ENCODE measurements around the gene SHH.
"Not testable (repeated sequence)": the region's sequence is repeated elsewhere in the genome, so short reads cannot be mapped to it uniquely, and the experiment has no call there.

Gene SHH

DNA sequence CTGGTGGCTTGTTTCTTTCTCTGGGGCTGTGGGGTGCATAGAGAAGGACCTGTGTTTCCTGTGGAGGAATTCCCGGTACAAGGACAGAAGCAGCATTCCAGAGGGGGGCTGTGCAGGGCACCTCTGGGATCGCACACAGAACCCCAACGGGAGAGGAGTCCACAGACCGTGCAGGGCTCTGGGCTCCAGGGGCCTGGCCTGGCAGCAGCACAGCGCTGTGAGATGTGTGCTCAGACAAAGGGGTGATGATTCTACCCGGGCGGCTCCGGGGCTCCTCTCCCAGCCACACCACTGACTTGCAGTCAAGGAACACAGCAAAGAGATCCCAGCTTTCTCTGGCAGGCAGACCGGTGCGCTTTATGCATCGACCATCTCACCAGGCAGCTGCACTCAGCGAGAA, 6.9 kb upstream of the SHH start:
- no peak for DNase-seq (ENCODE audit: low read depth)

GRCh38 chr7:155818820-155819168, 6.5 kb upstream of the SHH start:
- no peak for DNase-seq (ENCODE audit: low read depth)

- DNase-seq (ENCODE audit: low read depth) = no peak
Observed at GRCh38 chr7:155818154-155818819, 6.0 kb upstream of the SHH start.

GRCh38 chr7:155817515-155817914, 5.3 kb upstream of the SHH start:
- DNase-seq (ENCODE audit: low read depth) = not testable (repeated sequence)

DNA sequence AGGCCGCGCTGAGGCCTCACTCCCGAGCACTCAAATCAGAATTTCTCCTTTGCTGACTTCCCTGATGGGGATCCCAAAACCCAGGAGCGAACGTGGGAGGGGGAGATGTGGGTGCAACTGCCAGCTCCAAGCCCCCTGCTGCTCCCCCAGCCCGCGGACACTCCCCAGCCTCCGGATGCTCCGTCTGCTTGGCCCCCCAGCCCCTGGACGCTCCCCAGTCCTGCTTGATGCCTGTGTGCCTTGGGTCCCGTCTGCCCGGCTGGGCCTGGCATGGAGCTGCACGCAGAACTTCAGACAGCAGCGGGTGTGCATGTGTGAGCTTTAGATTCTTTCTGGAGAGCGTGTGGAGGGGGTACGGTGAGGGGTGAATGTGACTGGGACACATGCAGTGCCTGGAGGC, 4.7 kb upstream of the SHH start:
- DNase-seq (ENCODE audit: low read depth) = no peak

DNA sequence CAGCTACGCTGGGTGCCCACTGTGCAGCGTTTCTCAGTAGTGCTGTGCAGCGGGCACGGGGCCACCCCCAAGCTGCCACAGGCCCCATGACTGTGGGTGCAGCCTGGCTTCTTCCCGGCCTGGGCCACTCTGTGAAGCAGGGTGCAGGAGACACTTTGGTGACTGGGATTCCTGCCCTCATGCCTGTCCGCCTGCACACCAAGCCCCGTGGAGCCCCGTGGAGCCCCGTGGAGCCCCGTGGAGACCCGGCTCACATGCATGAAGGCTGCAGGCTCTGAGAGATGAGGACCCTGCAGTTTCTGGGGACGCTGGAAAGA, 3.9 kb upstream of the SHH start:
- DNase-seq (ENCODE audit: low read depth) = no peak

DNA sequence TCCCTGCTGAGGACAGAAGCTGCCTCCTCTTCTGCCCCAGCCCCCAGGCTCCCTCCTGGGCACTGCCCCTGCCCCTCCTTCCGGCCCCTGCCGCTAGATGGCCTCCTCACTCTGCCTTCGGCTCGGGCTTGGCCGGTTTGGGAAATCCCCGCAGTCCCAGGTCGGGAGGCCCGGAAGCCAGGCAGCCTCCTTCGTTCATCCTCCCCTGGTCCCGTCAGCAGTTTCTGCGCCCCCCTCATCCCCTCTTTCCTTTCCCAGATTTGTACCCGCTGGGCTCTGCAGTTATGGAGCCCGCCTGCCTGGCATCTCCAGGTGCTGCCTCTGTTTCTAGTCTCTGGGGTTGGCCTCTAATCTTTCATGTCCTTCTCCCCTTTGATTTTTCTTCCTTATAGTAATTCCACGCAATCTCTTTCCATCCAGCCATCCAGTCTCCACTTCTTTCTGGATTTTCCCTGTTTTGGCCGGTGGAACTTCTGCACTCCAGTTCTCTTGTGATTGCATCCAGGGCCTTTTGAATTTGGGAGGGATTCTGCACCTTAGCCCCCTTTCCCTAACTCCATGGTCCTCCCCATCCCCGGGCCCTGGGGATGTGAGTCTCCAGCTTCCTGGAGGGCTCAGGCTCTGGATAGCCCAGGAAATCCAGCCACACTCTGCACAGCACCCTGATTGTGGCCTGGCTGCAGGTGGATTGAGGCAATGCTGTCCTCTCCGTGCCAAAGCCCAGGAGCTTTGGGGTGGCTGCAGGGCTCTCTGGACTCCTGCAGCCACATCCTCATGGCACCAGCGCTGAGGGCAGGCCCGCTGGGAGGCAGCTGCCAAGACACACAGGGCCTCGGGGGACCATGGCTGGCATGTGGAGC, 3.3 kb upstream of the SHH start:
- peak; percentile 45 for DNase-seq (ENCODE audit: low read depth)

DNA sequence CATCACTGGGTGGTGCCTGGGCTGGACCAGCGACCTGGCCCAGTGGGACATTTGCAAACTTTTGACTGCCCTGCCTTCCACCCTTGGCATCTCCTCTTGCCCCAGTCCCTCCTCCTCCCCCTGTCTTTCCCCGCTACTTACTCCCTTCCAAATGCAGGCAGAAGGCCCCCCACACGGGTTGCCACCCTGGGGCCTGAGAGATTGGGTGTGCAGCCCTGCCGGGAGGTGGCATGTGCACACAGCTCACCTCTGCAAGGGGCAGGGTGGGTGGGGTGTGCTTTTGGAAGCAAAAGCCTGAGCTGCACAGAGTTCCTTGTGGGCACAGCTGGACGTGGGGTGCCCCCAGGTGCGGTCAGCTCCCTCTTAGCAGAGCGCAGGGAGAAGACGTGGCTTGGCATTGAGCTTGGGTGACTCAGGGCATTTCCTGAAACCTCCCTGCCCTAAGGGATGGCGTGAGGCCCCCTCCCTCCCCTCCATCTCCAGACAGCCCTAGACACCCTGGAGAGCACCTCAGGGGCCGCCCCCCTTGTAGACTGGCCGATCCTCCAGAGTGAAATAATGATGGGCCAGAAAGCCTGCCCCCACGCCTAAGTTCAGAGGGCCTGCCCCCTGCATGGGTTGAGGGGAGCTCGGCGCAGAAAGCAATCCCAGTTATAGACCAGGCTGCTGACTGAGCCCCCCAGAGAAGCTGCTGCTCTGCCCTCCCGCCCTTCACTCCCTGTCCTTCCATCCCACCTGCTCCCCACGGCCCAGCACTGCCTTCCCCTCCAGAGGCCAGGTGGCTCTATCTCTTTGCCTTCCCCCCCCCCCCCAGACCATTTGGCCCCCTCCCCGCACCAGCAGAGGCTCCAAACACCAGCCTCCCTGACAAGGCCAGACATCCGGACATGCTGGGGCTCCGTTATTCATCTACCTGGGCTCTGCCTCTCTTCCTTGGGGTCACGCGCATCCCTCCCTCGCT, 2.3 kb upstream of the SHH start:
- DNase-seq (ENCODE audit: low read depth) = no peak

DNA sequence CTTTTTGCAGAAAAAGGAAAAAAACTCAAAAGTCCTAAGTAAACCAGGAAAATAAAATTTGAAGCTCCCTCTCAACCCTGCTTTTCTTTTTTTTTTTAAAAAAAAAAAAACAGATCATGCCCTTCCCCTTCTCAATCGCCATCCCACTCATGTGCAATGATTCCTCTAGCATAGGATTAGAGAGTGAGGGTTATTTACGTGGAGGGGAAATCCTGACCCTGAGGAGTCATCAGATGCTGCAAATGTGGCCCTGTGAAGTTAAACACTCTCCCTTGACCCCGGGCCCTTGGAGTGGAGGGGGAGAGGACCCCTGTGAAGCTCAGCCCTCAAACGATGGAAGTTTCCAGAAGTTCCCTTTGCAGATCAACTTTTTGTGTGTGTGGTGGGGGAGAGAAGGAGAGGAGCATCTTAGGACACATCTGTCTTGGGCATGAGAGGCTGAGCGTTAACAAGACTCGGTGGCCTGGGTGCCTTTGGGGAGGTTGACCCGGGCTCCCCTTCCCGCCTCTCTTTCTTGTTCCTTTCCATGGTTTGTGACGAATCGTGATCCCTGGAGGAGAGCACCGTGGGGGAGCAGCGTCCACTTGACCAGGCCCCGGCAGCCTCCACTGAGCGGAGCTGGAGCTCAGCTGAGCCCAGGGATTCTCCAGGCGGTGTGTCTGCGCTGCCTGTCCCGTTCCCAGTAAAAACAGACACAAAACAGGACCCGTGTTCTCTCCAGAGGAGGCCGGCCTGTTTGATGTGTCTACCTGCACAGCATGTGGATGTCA, 1.5 kb upstream of the SHH start:
- DNase-seq (ENCODE audit: low read depth) = no peak

- no peak for DNase-seq (ENCODE audit: low read depth)
Observed at GRCh38 chr7:155813125-155813524, 862 bp upstream of the SHH start.

GRCh38 chr7:155811560-155811894, 736 bp downstream of the SHH start:
- no peak for DNase-seq (ENCODE audit: low read depth)

GRCh38 chr7:155810770-155811559, 1.3 kb downstream of the SHH start:
- DNase-seq (ENCODE audit: low read depth) = no peak

- no peak for DNase-seq (ENCODE audit: low read depth)
Observed at GRCh38 chr7:155809947-155810769, 2.1 kb downstream of the SHH start.

DNA sequence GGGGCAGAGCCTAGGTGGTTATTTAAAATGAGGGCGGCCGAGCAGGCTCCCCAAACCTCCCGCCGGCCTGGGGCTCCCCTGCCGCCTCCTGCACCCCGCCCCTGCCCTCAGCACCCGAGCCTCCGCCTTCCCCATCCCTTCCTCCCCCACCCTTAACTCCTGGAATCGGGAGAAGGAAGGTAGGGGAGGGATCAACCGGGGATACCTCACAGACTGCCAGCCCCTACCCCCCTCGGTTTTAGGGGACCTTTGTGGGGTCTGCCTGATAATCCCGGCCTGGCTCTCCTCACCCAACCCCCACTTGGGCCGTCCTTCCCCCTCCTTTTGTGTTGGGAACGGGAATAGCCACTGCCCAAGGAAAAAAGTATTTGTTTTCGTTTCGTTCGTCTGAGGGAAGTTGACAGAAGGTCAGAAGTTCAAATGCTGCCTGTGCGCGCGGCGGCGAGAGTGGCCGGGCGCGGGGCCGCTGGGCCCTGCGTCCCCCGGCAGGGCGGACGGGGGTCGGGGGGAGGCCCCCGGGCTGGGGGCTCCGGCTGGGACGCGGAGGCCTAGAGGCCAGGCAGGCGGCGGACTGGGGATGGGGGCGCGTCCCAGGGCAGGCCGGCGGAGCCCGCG, 2.8 kb downstream of the SHH start:
- no peak for DNase-seq (ENCODE audit: low read depth)

DNA sequence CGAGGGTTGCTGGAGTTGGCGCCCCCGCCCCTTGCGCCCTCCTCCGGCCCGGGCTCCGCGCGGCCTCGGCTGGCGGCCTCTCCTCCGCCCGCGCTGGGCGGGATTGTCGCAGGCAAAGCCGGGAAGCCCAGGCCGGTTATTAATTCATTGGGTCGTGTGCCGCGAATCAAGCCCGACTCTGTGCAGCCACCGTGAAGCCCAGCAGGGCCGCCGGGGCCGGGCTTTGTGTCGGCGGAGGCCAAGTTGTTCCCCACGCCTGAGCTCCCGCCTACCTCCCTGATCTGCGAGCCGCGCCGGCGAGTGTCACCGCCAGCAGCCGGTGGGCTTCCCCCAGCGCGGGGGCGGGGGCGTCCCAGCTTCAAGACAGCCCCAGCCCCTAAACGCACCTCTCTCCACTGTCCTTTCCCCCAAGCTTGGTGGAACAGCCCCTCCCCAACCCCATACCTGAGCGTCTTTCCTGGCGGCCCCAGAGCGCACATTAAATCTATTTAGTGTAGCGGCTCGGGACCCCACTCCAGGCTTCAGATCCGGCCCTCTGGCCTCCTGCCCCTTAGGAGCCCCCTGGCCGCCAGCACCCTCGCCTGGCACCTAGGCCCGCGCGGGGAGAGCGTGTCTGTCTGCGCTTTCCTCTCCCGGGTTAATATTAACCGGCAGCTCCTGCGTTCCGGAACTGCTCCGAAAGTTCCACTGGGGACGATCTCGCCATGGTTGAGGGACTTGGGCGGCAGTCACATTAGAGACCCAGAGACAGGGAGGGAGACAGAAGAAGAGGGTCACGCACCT, 3.5 kb downstream of the SHH start:
- no peak for DNase-seq (ENCODE audit: low read depth)

DNA sequence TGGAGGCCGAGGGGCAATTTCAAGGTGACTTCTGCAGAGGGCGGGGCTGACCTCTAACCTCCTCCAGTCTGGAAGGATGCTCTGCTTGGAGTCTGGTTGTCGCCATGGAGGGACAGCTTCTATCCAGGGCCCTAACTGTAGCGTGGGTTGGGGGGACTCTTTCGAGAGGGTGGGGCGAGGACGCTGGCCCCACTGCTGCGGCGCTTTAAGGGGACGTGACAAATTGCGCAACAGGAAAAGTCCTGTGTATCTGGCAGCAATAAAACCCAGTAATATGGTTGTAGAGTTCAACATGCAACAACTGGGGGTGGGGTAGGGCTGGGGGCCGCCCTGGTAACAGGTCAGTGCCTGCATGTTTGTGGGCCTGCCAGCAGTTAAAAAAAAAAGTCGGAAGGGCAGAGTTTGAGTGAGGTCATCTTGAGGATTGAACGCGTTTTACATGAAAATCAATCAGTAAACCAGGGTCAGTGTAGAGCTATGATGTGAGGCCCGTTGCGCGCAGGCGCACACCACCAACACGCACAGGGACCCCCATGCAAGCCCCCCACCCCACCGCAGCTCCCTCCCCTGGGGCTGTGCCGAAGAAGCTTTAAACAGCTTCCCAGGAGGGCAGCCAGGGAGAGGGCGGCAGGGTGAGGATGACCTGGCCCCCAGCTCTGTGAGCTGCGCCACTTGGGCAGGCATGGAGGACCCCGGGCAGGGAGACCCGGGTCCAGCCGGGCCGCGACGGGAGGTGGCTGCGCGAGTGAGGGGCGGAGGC, 4.3 kb downstream of the SHH start:
- no peak for DNase-seq (ENCODE audit: low read depth)

DNA sequence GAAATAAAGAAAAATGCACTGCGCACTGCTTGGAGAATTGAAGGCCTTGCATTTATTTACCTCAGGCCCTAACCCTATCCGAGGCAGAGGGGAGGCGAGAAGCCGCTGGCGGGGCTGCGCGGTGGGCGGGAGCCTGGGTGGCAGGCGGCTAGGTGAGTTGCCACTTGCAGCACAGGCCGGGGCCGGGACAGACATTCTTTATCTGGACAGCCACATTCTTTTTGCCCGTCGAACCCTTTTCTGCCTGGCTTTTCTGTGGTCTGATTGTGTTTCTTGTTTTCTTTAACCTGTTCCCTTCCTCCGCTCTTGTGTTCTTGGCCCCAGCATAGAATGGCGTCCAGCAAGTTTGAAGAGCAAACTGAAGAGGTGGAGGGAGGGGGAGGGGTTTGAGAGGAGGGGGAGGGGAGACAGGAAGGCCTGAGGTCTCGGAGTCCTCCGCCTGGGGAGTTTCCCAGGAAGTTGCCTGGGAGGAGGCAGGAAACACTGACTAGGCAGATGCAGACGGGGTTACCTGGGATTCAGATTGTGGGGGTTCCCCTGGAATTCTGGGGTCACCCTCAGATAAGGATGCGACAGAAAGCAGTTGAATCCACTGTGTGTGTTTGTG, 5.1 kb downstream of the SHH start:
- no peak for DNase-seq (ENCODE audit: low read depth)

Measured in stimulated activated CD8-positive, alpha-beta memory T cell treated with anti-CD3 and anti-CD28 coated beads, Interleukin-4, amount 100 ng/mL, for 24 hours (primary cell).